Spinal cord (tissue), 10 donors: Measurements from ENCODE around the gene HNRNPA1. TPM values are rescaled to one million over a fixed set of nuclear protein-coding genes. Genes with fewer than 3 reads are reported as not detected.
"Not testable (repeated sequence)": the region's sequence is repeated elsewhere in the genome, so short reads cannot be mapped to it uniquely, and the experiment has no call there.

Experiments used
- DNase-seq, 6 donors: peaks; one replicate each; pipeline versions ENCODE4 v3.0.0 to v3.0.0-alpha.2; 2013 to 2015; ENCODE audit warnings: low spot score in 6 of 6, low read depth in 4 of 6
- H3K27ac ChIP-seq: one replicate; pipeline ENCODE4 v1.5.1; 2013; ENCODE audit warnings: low read depth, low read length, control low read depth
- H3K27me3 ChIP-seq: one replicate; pipeline ENCODE4 v1.6.1; 2013; ENCODE audit warnings: low read length; ENCODE audit not compliant: control insufficient read depth, insufficient read depth
- H3K36me3 ChIP-seq: one replicate; pipeline ENCODE4 v1.6.1; 2013; ENCODE audit warnings: low read length; ENCODE audit not compliant: control insufficient read depth, insufficient read depth
- H3K4me1 ChIP-seq: one replicate; pipeline ENCODE4 v1.6.1; 2013; ENCODE audit warnings: low read length; ENCODE audit not compliant: control insufficient read depth, insufficient read depth
- H3K4me3 ChIP-seq: one replicate; pipeline ENCODE4 v1.5.1; 2013; ENCODE audit warnings: low read depth, low read length, control low read depth
- H3K9me3 ChIP-seq: one replicate; pipeline ENCODE4 v1.6.1; 2013; ENCODE audit warnings: low read length; ENCODE audit not compliant: control insufficient read depth, insufficient read depth
- WGBS: methylation state at CpG from one replicate; pipeline ENCODE4 v1.1.5; 2013; ENCODE audit warnings: missing lambda C conversion rate; ENCODE audit not compliant: insufficient coverage; 5-methylcytosine and 5-hydroxymethylcytosine counted together
- long read RNA-seq, 4 donors: transcript quantifications; one replicate each; lab custom pipeline, GENCODE V29; 2026
- polyA plus RNA-seq, 2 donors: library from polyadenylated mRNA; unstranded; fragments of 120-200 nt; gene quantifications; one replicate each; pipeline ENCODE4 v1.2.1, GENCODE V29; 2013; ENCODE audit not compliant: insufficient read length in 2 of 2
- total RNA-seq, 2 donors: library from RNA; depleted of rRNA in 1 of 2; stranded (reverse); fragments of 120-200 nt in 1 of 2; fragments of >200 nt in 1 of 2; gene quantifications; one replicate each; pipeline versions ENCODE4 v1.2.3 to v1.2.4, GENCODE V29; 2013 to 2014
- donor health status: healthy.

The HNRNPA1 gene
- 100 to 1,000 TPM; 354 to 488 TPM for total RNA-seq
- 1,000 to 10,000 TPM; 1,520 to 1,571 TPM for polyA plus RNA-seq
- long read RNA-seq, donor 1, full-length matches to known transcripts, result 464 of 712 reads
- long read RNA-seq, donor 1, partial matches to known transcripts, result 196 of 712 reads
- long read RNA-seq, donor 1, other reads (novel, unspliced or antisense), result 52 of 712 reads
- long read RNA-seq, donor 2, full-length matches to known transcripts, result 252 of 391 reads
- long read RNA-seq, donor 2, partial matches to known transcripts, result 117 of 391 reads
- long read RNA-seq, donor 2, other reads (novel, unspliced or antisense), result 22 of 391 reads
- long read RNA-seq, donor 3, full-length matches to known transcripts, result 321 of 598 reads
- long read RNA-seq, donor 3, partial matches to known transcripts, result 259 of 598 reads
- long read RNA-seq, donor 3, other reads (novel, unspliced or antisense), result 18 of 598 reads
- long read RNA-seq, donor 4, full-length matches to known transcripts, result 859 of 1,489 reads
- long read RNA-seq, donor 4, partial matches to known transcripts, result 524 of 1,489 reads
- long read RNA-seq, donor 4, other reads (novel, unspliced or antisense), result 106 of 1,489 reads

DNA sequence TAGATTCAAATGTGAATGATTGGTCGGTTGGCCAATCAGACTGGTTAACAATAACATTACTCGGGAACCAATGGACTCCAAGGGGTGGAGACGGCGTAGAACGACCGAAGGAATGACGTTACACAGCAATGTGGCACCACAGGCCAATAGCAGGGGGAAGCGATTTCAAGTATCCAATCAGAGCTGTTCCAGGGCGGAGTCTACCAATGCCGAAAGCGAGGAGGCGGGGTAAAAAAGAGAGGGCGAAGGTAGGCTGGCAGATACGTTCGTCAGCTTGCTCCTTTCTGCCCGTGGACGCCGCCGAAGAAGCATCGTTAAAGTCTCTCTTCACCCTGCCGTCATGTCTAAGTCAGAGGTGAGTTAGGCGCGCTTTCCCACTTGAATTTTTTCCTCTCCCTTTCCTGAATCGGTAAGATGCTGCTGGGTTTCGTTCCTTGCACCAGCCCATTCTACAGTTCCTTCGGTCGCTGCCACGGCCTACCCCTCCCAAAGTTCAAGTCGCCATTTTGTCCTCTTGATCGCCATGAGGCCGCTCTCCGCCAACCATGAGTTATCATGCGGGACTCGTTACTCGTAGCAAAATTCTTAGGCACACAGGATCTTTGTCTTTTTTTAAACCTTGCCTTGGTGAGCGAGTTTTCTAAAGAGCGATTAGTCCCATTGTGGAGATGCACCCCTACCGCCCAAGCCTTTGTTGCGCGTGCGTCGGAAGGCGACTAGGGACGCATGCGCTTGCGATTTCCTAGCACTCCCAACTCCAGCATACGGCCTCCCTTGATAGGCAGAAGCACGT lies at the start of gene HNRNPA1:
Gene HNRNPA1, plus strand, starts transcription at position 259 of the 793 bp plus-strand sequence. Its CDS starts 82 bp downstream, at position 341.
- DNase-seq, result peak; percentile 96 to 100 (median 98)
- Histone ChIP-seq H3K27ac (peak within 1 kb of the TSS; percentile 99), H3K27me3 (no peaks in the 10 kb centered on the region), H3K36me3 (peaks cover 10% of the 10 kb centered on the region), H3K4me1 (peaks cover 24% of the 10 kb centered on the region), H3K4me3 (peak within 1 kb of the TSS; percentile 99), H3K9me3 (no peaks in the 10 kb centered on the region)
- under 1% methylated on average over 48 of the region's 48 CpGs for WGBS

DNA sequence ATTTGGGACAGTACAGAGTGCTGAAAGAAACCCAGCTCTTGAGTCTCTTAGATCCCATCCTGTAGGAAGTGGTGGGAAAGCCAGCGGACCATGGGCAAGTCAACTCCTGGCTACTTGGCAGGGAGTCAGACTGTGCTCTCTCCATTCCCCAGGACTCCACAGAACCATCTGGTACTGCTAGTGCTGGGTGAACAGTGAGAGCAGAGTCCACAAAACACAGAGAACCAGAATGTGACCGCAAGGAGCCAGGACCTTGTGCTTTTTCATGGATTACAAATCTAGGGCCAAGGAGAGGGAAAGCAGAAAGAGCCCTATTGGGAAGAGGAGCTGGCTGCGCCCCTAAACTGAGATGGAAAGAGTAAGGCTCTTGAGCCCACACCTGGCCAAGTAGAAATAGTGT lies 49.3 kb upstream of the HNRNPA1 start:
- H3K4me3 ChIP-seq, DNase-seq, H3K27me3 ChIP-seq, H3K9me3 ChIP-seq, H3K27ac ChIP-seq: not testable (repeated sequence)
- H3K4me1 ChIP-seq, result peaks cover 10% of the 10 kb centered on the region
- H3K36me3 ChIP-seq, result peaks cover 11% of the 10 kb centered on the region
- 93% methylated on average over 3 of the region's 3 CpGs for WGBS

DNA sequence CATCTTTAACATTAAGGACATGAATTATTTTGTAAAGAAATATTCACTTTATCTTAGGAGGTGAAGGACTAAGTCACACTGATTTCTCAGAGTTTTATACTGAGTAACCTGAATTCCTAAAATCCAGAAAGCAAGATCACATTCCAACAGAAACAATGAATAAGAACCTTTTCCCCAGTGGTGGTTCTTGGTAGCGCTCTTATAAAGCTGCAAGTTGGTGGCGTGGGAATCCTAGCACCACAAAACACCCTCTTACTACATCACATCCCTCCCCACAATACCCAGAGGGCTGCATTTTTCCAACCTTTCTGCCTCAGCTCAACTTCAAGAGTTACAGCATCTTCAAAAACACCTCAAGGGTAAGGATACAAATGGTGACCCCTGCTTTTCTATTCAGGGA lies 47.7 kb upstream of the HNRNPA1 start:
- H3K9me3 ChIP-seq, result no peaks in the 10 kb centered on the region
- H3K36me3 ChIP-seq, result peaks cover 11% of the 10 kb centered on the region
- 60% methylated on average over 1 of the region's 2 CpGs for WGBS
- H3K27ac ChIP-seq, result no peak overlapping the region
- H3K4me1 ChIP-seq, result peaks cover 10% of the 10 kb centered on the region
- DNase-seq, result no peak
- H3K4me3 ChIP-seq, result no peak overlapping the region
- no peaks in the 10 kb centered on the region for H3K27me3 ChIP-seq

DNA sequence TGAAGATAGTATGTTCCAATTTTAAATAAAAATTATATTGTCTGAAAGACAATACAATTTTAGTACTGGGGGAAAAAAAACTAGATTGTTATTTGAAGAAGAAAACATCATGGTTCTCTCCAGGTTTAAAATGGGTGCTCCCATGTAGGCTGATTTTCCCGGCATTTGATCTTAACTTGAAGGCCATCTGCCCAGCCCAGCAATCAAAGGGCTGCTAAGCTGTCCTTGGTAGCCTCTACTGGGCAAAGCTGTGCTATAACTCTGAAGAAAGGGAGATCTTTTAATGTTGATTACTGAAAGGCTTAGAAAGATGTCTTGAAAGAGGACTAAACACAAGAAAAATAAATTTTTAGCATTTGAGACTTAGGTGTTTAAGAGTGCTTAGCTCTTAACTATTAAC lies 42.0 kb upstream of the HNRNPA1 start:
- Histone ChIP-seq H3K27me3 (no peaks in the 10 kb centered on the region), H3K4me1 (no peaks in the 10 kb centered on the region), H3K9me3 (no peaks in the 10 kb centered on the region), H3K27ac (no peak overlapping the region), H3K36me3 (peaks cover 37% of the 10 kb centered on the region), H3K4me3 (no peak overlapping the region)
- WGBS, result 88% methylated on average over 1 of the region's 1 CpG
- DNase-seq, result no peak

DNA sequence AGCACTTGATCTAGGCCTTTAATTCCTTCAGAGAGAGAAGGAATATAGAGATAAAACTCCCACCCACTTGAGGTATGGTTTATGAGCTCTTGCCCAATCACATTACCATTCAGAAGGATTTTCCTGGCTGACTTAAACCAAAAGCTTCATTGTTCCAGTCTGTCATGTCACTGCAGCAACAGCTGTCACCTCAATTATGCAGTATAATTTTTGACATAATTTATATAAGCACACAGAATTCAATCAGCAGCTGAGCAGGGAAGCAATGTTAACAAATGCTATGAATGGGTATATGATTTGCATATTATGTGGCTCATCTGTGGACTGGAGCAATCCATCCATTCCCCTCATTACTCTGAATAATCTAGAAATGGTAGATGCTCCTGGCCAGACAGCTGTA lies 40.9 kb upstream of the HNRNPA1 start:
- Histone ChIP-seq H3K4me1 (no peaks in the 10 kb centered on the region), H3K36me3 (peaks cover 45% of the 10 kb centered on the region), H3K4me3 (no peak overlapping the region), H3K27ac (no peak overlapping the region), H3K9me3 (no peaks in the 10 kb centered on the region), H3K27me3 (no peaks in the 10 kb centered on the region)
- DNase-seq, result peak in 2 of 6 donors; percentile 72 to 77

DNA sequence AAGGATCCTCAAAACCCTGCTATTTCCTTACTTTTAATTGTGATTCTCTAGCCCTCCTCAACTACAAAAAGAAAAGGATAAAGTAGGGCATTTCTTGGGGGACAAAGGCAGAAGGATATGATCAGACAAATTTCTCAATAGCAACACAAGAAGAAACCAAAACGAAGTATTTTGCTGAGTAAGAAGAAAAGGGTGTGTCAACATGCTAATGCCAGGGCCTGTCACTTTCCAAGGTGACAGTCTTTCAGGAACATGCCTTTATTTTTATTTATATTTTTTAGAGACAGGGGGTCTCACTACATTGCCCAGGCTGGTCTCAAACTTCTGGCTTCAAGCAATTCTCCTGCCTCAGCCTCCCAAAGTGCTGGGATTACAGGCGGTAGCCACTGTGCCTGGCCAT lies 40.4 kb upstream of the HNRNPA1 start:
- no peaks in the 10 kb centered on the region for H3K9me3 ChIP-seq
- no CpG with 5 or more reads among the region's 2 CpGs for WGBS
- no peak overlapping the region for H3K4me3 ChIP-seq
- H3K4me1 ChIP-seq, result no peaks in the 10 kb centered on the region
- H3K27ac ChIP-seq, result no peak overlapping the region
- H3K27me3 ChIP-seq, result no peaks in the 10 kb centered on the region
- no peak for DNase-seq
- peaks cover 49% of the 10 kb centered on the region for H3K36me3 ChIP-seq

DNA sequence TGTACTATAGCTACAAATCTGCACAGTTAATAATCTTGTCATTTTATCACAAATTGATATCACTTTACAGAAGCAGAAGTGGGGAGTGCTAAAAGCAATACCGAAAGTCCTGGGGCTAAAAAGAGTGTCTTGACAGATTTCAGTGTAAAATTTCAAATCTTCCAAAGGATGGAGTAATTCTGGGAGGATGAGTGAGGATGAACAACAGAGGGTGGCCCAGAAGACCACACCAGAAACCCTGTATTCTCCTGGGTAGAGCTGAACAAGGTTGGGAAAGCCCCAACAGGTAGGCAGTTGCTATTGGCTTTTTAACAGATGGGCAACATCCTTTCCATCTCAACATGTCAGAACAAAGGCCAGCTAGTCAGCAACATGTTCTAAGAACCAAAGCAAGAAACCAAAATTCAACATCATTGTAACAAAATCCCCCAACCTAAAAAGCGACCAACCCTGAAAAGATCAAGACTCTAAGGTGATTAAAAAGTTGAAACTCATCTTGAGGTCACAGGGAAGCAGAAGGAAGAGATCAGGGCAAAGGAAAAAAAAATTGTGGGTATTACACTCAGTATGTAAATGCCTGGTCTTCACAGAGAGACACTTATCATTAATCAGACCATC lies 39.4 kb upstream of the HNRNPA1 start:
- Histone ChIP-seq H3K4me3 (no peak overlapping the region), H3K9me3 (no peaks in the 10 kb centered on the region), H3K36me3 (peaks cover 55% of the 10 kb centered on the region), H3K27ac (no peak overlapping the region), H3K27me3 (no peaks in the 10 kb centered on the region), H3K4me1 (no peaks in the 10 kb centered on the region)
- DNase-seq, result no peak
- WGBS, result 100% methylated on average over 1 of the region's 2 CpGs

DNA sequence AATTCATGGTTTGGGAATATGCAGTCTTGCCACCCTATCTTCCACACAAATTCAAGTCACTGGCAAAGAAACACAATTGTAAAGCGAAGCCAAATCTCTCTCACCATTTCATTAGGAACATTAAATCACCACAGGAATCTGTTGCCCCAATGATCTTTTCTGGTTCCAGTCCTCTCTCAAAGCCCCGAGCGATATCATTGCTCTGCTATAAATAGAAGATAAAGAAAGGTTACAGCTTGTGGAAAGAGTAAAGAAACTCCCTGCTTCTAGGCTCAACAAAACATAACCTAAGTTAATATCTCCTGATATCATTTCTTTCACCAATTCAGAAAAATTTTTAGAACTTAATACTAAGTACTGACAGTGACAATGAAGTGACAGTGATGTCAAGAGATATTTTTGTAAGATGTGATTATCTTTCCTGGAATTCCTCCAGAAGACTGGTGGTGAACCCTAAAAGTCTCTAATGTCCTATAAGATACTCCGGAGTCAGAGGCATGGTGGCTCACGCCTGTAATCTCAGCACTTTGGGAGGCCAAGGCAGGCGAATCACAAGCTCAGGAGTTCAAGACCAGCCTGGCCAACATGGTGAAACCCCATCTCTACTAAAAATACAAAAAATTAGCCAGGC lies 34.4 kb upstream of the HNRNPA1 start:
- Histone ChIP-seq H3K27me3 (no peaks in the 10 kb centered on the region), H3K4me1 (no peaks in the 10 kb centered on the region), H3K36me3 (peaks cover 84% of the 10 kb centered on the region), H3K9me3 (no peaks in the 10 kb centered on the region), H3K27ac (no peak overlapping the region), H3K4me3 (no peak overlapping the region)
- no peak for DNase-seq
- 87% methylated on average over 2 of the region's 6 CpGs for WGBS

DNA sequence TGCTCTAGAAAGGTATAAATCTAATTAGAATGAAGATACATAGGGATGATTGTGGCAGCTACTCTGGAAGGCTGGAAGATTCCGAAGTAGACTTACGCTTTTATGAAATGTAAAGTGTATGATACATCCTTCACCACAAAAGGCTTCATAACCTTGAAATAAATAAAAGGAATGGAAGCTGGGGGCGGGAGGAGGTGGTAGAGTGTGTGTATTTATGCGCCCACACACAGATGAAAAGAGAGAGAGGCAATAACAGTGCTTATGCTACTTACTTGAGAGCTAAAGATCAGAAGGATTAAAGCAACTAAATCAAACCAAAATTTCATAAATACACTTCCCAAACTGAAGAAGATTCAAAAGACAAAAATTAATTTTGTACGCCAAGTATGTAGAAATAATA lies 31.0 kb upstream of the HNRNPA1 start:
- no peaks in the 10 kb centered on the region for H3K9me3 ChIP-seq
- no peaks in the 10 kb centered on the region for H3K27me3 ChIP-seq
- peaks cover 80% of the 10 kb centered on the region for H3K36me3 ChIP-seq
- no peaks in the 10 kb centered on the region for H3K4me1 ChIP-seq
- no CpG with 5 or more reads among the region's 5 CpGs for WGBS
- no peak overlapping the region for H3K27ac ChIP-seq
- no peak for DNase-seq
- H3K4me3 ChIP-seq, result no peak overlapping the region
